HG03280 (cell line): ENCODE measurements around the gene BIRC5.
A peak's percentile ranks its signal among the peaks of the same experiment; 100 is the strongest.

Experiments used
- ATAC-seq: cut with Tn5 transposase; IDR thresholded peaks from one replicate; pipeline ENCODE4 v1.9.1; 2021; ENCODE audit warnings: mild to moderate bottlenecking, moderate library complexity; ENCODE audit not compliant: unreplicated experiment

BIRC5 gene

DNA sequence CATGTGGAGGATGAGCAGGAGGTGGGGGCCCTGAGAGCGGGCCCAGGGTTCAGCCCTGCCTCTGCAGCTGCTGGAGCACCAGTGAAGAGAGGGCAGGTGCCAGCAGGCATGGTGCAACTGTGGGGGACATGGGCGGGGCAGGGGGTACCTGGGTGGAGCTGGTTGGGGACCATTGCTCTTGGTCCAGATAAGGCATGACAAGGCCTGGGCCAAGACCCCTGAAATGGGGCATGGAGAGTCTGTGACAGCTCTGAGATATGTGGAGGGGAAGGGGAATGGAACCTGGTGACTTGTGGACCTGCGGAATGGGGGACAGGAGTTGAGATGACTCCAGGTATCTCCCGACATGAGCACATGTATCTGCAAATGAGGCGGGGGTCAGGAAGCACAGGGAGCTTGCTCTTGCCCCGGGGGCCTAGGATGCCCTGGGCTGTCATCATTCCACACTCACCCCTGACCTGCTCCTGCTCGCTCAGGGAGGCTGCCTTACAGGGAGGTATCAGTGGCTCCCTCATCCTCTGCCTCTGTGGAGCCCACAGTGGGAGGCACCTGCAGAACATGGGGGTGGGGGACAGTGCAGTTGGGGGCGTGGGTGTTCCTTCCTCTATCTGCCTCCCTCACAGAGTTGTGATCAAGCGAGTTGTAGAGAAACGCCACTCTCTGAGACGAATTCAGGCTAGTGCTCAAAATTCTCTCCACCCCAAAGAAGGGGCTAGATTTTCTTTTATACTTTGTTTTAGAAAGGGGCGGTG is 57.5 kb downstream of the BIRC5 start:
- ATAC-seq = no peak

GRCh38 chr17:78272181-78272913 is 58.3 kb downstream of the BIRC5 start:
- peak; percentile 40 for ATAC-seq

- ATAC-seq = no peak
Measured at GRCh38 chr17:78272914-78273258, 58.8 kb downstream of the BIRC5 start.

DNA sequence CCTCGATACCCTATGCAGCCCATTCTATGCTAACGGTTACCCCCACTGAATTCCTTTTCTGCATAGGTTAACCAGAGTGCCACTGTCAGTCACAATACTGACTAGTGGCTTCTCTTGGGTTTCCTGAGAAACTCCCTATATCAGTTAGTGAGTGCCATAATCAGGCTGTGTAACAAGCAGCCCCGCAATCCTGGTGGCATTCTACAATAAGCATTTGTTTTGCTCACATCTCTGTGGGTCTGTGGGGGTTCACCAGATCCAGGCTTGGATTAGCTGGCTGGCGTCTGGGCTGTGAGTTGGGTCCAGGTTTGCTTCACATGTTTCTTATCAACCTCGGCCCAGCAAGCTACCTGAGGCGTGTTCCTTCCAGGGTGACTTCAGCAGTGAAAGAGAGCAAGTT is 59.8 kb downstream of the BIRC5 start:
- ATAC-seq = no peak
